SW480 (cell line): ENCODE measurements around the gene PFKFB4.

ENCODE experiments used
- DNase-seq: peaks from one replicate; pipeline ENCODE4 v3.0.0-alpha.2; 2016; ENCODE audit warnings: low spot score

The PFKFB4 gene

GRCh38 chr3:48584836-48585235 is 28.2 kb upstream of the PFKFB4 start:
- DNase-seq = no peak

- DNase-seq = no peak
Measured at GRCh38 chr3:48581621-48582481, 25.2 kb upstream of the PFKFB4 start.

GRCh38 chr3:48576647-48577046 is 20.0 kb upstream of the PFKFB4 start:
- DNase-seq = no peak

GRCh38 chr3:48575366-48575765 is 18.8 kb upstream of the PFKFB4 start:
- no peak for DNase-seq

GRCh38 chr3:48573973-48574585 is 17.5 kb upstream of the PFKFB4 start:
- DNase-seq = no peak

GRCh38 chr3:48572517-48572916 is 15.9 kb upstream of the PFKFB4 start:
- no peak for DNase-seq

- no peak for DNase-seq
Measured at GRCh38 chr3:48571938-48572337, 15.3 kb upstream of the PFKFB4 start.

GRCh38 chr3:48569808-48570450 is 13.3 kb upstream of the PFKFB4 start:
- no peak for DNase-seq

GRCh38 chr3:48569400-48569799 is 12.8 kb upstream of the PFKFB4 start:
- DNase-seq = no peak

- no peak for DNase-seq
Measured at GRCh38 chr3:48568476-48568875, 11.9 kb upstream of the PFKFB4 start.

- DNase-seq = no peak
Measured at GRCh38 chr3:48567500-48567899, 10.9 kb upstream of the PFKFB4 start.

GRCh38 chr3:48567090-48567489 is 10.5 kb upstream of the PFKFB4 start:
- DNase-seq = no peak

GRCh38 chr3:48566401-48566760 is 9.8 kb upstream of the PFKFB4 start:
- DNase-seq = no peak

- DNase-seq = peak; percentile 94
Measured at GRCh38 chr3:48565591-48566400, 9.2 kb upstream of the PFKFB4 start.

- DNase-seq = no peak
Measured at GRCh38 chr3:48565186-48565585, 8.6 kb upstream of the PFKFB4 start.

GRCh38 chr3:48564667-48565066 is 8.1 kb upstream of the PFKFB4 start:
- DNase-seq = no peak

GRCh38 chr3:48564022-48564421 is 7.4 kb upstream of the PFKFB4 start:
- DNase-seq = peak; percentile 93

- DNase-seq = peak; percentile 61
Measured at GRCh38 chr3:48563382-48563918, 6.8 kb upstream of the PFKFB4 start, which contains the start of gene UCN2. Gene UCN2, minus strand, starts transcription at chr3:48563781. Its CDS starts 657 bp downstream, at chr3:48563124.

- DNase-seq = no peak
Measured at GRCh38 chr3:48562367-48563095, 5.9 kb upstream of the PFKFB4 start.

- DNase-seq = peak; percentile 86
Measured at GRCh38 chr3:48561045-48561736, 4.6 kb upstream of the PFKFB4 start.

- no peak for DNase-seq
Measured at GRCh38 chr3:48560648-48561018, 4.0 kb upstream of the PFKFB4 start.
